ENCODE data around the gene LCTL.

The LCTL gene, protein sequence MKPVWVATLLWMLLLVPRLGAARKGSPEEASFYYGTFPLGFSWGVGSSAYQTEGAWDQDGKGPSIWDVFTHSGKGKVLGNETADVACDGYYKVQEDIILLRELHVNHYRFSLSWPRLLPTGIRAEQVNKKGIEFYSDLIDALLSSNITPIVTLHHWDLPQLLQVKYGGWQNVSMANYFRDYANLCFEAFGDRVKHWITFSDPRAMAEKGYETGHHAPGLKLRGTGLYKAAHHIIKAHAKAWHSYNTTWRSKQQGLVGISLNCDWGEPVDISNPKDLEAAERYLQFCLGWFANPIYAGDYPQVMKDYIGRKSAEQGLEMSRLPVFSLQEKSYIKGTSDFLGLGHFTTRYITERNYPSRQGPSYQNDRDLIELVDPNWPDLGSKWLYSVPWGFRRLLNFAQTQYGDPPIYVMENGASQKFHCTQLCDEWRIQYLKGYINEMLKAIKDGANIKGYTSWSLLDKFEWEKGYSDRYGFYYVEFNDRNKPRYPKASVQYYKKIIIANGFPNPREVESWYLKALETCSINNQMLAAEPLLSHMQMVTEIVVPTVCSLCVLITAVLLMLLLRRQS

GRCh38 chr15:66565741-66566144 lies at the start of gene LCTL:
Gene LCTL (minus strand): TSS chr15:66565998. CDS start chr15:66565365, 633 bp downstream.
- no peak for DNase-seq

DNA sequence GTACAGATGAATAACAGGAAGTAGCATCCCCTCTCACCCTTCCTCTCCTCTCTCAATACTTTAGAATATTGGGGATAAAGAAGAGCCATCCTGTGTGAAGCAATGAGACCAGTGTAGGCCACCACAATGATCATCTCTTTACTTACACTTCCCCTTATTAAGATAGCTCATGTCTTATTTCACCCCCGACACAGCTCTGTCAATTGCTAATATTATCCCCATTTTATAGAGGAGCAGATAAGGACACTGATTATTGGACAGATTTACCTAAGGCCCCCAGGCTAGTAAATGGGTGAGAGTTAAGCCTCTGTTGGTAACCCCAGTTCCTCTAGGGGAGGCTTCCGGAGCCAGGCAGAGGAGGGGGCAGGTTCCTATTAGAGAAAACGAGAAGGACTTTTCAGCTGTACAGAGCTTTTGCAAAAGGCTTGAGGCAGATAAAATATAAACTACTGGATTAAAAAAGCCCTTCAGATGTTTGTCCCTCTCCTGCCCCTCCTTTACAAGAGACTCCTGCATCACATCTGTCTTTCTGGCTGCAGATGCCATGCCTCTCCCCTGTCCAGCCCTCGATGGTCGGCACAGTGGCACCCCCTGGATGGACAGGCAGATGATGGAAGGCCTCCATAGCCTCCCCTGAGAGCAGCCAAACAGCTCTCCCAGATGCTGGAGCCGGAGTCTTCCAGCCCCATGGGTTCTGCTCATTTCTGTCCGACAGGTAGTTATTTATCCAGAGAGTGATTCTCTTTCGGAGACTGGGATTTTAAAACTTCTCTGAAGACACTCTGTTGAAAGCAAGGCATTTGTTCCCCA lies 49.4 kb upstream of the LCTL start:
- no peak for DNase-seq

DNA sequence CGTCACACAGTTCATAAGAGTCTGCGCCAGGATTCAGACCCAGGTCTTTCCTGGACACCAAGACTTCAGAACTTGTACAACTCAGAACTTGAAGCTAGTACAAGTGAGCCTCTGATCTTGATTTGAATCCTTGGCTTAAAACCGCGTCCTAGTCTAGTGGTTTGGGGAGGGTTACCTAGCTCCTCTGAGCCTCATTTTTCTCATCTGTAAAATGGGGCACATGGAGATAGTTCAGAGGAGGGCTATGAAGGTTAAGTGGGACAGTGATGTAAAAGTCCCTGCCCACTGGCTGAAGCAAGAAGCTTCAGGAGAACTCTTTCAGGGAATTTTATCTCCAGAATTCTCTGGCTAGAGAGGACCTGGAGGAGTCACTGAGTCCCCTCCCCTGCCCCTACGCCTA lies 48.7 kb upstream of the LCTL start:
- DNase-seq: no peak

DNA sequence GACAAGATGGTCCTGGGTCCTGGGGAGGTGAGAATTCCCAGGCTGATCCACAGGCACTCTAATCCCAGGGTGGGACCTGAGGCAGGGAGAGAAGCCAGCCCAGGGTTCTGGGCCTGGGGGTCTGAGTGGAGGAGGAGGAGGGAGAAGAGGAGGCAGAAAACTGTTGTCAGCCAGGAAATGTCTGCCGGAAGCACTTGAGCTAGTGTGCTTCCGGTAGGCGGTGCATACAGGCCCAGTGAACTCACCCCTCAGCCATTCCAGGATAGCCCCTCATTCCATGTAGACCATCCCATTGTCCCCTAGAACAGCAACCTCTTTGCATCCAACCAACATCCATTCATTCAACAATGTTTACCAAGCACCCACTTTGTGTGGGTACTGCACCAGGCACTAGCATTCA lies 47.9 kb upstream of the LCTL start:
- no peak for DNase-seq

- no peak for DNase-seq
Observed at GRCh38 chr15:66611257-66612053, 45.7 kb upstream of the LCTL start.

GRCh38 chr15:66609876-66610275 lies 44.1 kb upstream of the LCTL start:
- no peak for DNase-seq

DNA sequence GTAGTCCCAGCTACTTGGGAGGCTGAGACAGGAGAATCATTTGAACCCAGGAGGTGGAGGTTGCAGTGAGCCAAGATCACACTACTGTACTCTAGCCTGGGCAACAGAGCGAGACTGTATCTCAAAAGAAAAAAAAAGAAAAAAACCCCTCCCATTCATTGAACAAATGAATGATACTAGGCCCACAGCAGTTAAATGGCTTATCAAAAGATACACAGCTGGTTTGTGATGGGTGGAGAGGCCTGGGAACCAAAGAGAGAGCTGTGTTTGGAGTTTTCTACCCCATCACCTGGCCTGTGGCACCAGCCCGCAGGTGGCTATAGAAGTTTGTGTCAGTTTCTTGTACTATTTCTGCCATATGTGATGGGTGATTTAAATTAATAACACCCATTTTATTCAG lies 43.1 kb upstream of the LCTL start:
- no peak for DNase-seq

GRCh38 chr15:66608159-66608558 lies 42.4 kb upstream of the LCTL start:
- DNase-seq: no peak

GRCh38 chr15:66603301-66604179 lies 37.7 kb upstream of the LCTL start:
- peak; percentile 53 for DNase-seq

GRCh38 chr15:66601521-66601920 lies 35.7 kb upstream of the LCTL start:
- no peak for DNase-seq

DNA sequence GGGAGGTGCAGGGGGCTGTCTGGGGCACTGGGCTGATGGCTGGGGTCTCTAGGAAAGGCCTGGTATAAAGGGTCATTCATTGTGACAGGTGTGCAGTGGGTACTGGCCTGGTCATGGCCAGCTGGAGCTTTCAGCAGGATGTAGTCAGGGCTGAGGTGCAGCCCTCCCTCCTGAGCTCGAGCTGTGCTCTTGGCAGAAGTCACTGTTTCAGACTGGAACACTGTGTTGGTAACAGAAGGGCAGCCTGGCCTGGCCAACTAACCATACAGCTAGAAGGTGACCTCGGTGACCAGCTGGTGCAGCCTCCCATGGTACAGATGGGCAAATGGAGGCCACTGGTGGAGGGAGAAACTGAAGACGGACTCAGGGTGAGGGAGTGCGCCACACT lies 34.4 kb upstream of the LCTL start:
- DNase-seq: no peak

DNA sequence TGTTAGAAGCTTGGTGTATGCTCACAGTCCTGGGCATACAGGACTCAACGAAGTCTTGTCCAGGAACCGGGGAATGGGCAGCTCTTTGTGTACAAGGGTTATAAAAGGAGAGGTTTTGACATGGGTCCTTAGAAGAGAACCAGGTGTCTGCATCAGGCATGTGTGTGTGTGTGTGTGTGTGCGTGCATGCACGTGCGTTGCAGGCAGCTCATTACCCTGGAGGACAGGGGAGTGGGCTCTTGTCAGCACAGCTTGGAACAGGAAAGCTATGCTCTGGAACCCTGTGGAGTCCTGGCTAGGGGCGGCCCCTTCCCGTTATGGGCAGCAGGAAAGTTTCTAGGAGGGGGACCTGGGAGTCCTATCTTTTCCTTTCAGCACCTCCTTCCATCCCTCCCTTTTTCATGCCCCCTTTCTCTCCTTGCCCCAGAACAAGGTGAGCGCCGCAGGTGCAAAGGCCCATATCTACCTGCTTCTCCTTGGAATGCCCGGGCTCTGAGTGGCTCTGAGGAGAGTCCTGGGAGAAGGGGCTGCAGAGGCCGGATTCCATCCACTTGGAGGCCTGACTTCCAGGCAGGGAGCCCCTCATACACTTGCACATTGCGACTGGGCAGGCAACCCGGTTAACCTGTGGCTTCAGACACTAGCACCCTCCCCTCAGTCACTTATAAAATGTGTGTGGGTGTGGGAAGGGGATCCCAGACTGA lies 33.9 kb upstream of the LCTL start:
- DNase-seq: no peak

GRCh38 chr15:66598095-66598815 lies 32.5 kb upstream of the LCTL start:
- no peak for DNase-seq

GRCh38 chr15:66595931-66596545 lies 30.2 kb upstream of the LCTL start:
- no peak for DNase-seq

DNA sequence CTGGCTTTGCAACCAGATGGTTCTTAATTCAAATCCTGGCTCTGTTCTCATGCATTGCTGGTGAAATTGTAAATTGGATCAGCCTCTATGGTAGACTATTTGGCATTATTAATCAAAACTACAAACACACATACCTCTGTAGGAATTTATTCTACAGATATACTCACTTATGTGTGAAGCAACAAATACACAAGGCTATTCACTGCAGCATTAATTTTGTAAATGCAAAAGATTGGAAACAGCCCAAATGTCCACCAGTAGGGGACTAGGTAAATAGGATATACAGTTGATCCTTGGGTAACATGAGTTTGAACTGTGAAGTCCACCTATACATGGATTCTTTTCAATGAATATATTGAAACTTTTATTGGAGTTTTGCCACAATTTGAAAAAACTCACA lies 29.5 kb upstream of the LCTL start:
- no peak for DNase-seq

DNA sequence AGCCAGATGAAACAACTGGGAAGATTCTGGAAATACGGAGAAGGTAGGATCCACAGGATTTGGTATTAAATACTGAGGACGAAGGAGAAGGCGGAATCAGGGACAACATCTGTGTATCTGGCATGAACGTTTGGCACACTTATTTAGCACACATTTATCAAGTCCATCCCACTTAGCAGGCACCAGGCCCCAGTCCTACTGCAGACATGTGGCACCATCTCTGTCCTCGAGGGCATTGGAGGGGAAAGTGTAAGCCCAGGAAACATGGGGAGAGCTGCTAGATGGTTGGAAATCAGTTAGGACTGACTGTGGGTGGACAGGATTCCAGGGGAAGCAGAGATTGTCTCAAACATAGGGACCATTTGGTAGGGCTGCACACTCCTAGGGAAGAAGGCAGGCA lies 29.0 kb upstream of the LCTL start:
- no peak for DNase-seq

DNA sequence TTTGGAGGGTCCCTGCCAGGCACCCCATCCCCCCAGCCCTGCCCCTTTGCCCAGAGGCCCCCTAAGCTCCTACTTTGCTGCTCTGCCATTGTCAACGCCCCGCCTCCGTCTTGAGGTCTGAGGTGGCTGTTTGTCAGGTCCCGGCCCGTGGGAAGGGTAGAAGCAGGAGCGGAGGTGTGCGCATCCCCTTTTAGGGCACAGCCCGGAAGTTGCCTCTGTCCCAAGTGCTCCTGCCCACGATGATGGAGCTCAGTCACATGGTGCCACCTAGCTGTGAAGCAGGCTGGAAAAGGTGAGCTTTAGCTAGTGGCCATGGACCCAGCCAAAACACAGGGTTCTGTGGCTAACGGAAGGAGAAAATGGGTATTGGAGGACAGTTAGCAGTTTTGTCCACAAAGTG lies 28.5 kb upstream of the LCTL start:
- no peak for DNase-seq

DNA sequence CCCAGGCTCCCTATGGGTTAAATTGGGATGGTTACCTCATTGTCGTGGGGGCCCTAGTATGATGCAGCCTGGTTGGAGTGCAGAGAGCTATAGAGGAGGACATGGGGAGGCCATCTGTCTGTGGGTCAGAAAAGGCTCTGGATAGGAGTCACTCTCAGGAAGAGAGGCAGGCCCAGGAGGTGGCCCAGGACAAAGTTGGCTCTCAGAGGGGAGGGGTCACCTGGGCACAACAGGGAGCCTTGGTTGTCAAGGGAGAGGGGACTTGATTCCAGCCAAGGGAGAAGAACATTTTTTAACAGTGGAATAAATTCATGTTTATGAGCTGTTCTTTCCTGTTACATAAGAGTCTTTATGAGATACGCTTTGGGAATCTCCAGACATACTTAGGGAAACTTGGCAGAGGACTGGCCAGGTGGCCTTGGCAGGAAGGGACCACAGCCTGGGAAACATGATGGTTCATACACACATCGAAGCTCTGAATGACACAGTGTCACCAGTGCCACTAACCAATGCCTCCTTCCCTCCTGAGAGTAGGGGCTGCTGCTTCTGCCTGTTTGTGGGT lies 27.5 kb upstream of the LCTL start:
- no peak for DNase-seq

DNA sequence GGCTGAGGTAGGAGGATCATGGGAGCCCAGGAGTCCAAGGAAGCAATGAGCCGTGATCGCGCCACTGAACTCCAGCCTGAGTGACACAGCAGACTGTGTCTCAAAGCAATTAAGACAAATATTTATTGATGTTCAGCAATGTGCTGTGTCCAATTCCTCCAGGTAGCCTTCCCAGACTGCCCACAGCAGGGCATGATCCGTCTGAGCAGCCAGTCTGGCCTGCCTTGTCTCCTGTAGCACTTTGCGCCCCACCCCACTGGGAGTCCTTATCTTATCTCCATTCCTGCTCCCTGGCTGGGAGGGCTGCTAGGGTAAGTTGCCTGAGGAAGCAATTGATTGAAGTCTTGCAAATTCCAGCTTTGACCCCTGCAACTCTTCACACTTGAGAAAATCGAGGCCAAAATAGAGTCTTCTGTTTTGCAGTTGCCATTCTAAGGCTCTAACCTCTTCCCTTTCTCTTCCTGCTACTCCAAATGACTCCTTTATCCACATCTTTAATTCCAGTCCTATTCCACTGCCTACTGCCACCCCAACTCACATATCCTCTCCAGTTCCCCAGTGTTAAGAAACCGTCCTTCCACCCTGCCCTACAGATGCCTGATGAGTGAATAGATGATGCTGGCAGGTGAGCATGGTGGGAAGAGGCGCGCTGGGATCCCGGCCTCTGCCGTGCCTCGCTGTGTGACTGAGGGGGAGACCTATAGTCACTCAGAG lies 26.9 kb upstream of the LCTL start:
- DNase-seq: no peak
